Prostate gland (tissue), 2 donors: ENCODE measurements around the gene ADCYAP1R1. TPM values are rescaled to one million over a fixed set of nuclear protein-coding genes. Genes with fewer than 3 reads are reported as not detected.

Experiments used
- DNase-seq: peaks from one replicate; pipeline ENCODE4 v3.0.0-alpha.2; 2019; ENCODE audit warnings: low spot score
- H3K27ac ChIP-seq, 2 donors: fragments of 200-600 bp; sonication (generic); 2 replicates each; pipeline ENCODE4 v1.5.1; 2017 to 2019
- H3K27me3 ChIP-seq: fragments of 200-600 bp; sonication (generic); replicated peaks from 2 replicates; pipeline ENCODE4 v1.5.1; 2019; ENCODE audit not compliant: insufficient read depth
- H3K36me3 ChIP-seq, 2 donors: fragments of 200-600 bp; sonication (generic); 1 replicate in 1 of 2; 2 replicates in 1 of 2; pipeline versions ENCODE4 v1.5.1 to v1.8.1; 2017 to 2019
- H3K4me1 ChIP-seq: fragments of 200-600 bp; sonication (generic); replicated peaks from 2 replicates; pipeline ENCODE4 v1.5.1; 2019
- H3K4me3 ChIP-seq, 2 donors: fragments of 200-600 bp; sonication (generic); 2 replicates each; pipeline ENCODE4 v1.5.1; 2017 to 2019
- H3K9me3 ChIP-seq: fragments of 200-600 bp; sonication (generic); 2 replicates; pipeline ENCODE4 v1.5.1; 2017
- CTCF ChIP-seq, 4 experiments: fragments of 200-600 bp in 2 of 4; fragments of 450-650 bp in 2 of 4; sonication (generic) in 2 of 4; IDR thresholded peaks; 1 replicate in 3 of 4; 2 replicates in 1 of 4; pipeline ENCODE4 v1.5.1; 2016 to 2019; ENCODE audit warnings: antibody characterized with exemption in 4 of 4, mild to moderate bottlenecking in 2 of 4, moderate library complexity in 2 of 4
- POLR2A ChIP-seq: fragments of 450-650 bp; IDR thresholded peaks from one replicate; pipeline ENCODE4 v1.6.1; 2016; ENCODE audit warnings: antibody characterized with exemption, mild to moderate bottlenecking
- POLR2AphosphoS5 ChIP-seq: sonication (generic); formaldehyde crosslinking; IDR thresholded peaks from one replicate; pipeline ENCODE4 v1.6.1; 2017; ENCODE audit warnings: antibody characterized with exemption
- WGBS: methylation state at CpG from one replicate; pipeline ENCODE4 v1.1.5; 2018; 5-methylcytosine and 5-hydroxymethylcytosine counted together
- intact Hi-C: fragments of 100-400 bp; cut with DNase I; formaldehyde crosslinking; loops from one replicate; pipeline ENCODE4 v1.14.2; 2022
- total RNA-seq, 2 donors: library from RNA; depleted of rRNA; stranded (reverse); fragments of >200 nt; gene quantifications; one replicate each; pipeline ENCODE4 v1.1.0, GENCODE V29; 2016

The ADCYAP1R1 gene
- total RNA-seq, 2 donors from 2014 or later, result 0.14 to 6.0 TPM

GRCh38 chr7:31098642-31099360 lies 46.7 kb downstream of the ADCYAP1R1 start:
- intact Hi-C loops, result no loop called here
- Histone ChIP-seq H3K4me1 (no peaks in the 10 kb centered on the region), H3K9me3 (no peaks in the 10 kb centered on the region), H3K4me3 (no peak overlapping the region), H3K27ac (no peak overlapping the region), H3K36me3 (no peaks in the 10 kb centered on the region), H3K27me3 (no peaks in the 10 kb centered on the region)
- DNase-seq, result no peak
- WGBS, result 73% methylated on average over 5 of the region's 5 CpGs
- no peak for TF ChIP-seq CTCF (IDR thresholded peaks at IDR 0.05)
- TF ChIP-seq POLR2A, result no peak
- TF ChIP-seq POLR2AphosphoS5, result no peak

- Histone ChIP-seq H3K27me3 (no peaks in the 10 kb centered on the region), H3K9me3 (no peaks in the 10 kb centered on the region), H3K4me1 (no peaks in the 10 kb centered on the region), H3K36me3 (no peaks in the 10 kb centered on the region), H3K27ac (no peak overlapping the region), H3K4me3 (no peak overlapping the region)
- WGBS, result 80% methylated on average over 19 of the region's 20 CpGs
- TF ChIP-seq POLR2A (no peak), POLR2AphosphoS5 (no peak), CTCF (IDR thresholded peaks at IDR 0.05) (no peak)
- intact Hi-C loops, result no loop called here
- DNase-seq, result no peak
Measured at GRCh38 chr7:31099451-31100444, 47.6 kb downstream of the ADCYAP1R1 start.

GRCh38 chr7:31100445-31100844 lies 48.3 kb downstream of the ADCYAP1R1 start:
- 80% methylated on average over 2 of the region's 2 CpGs for WGBS
- H3K27me3 ChIP-seq, result no peaks in the 10 kb centered on the region
- no peak for TF ChIP-seq POLR2AphosphoS5
- no peak for TF ChIP-seq CTCF (IDR thresholded peaks at IDR 0.05)
- no peak for TF ChIP-seq POLR2A
- intact Hi-C loops, result no loop called here
- no peak overlapping the region for H3K27ac ChIP-seq
- no peak for DNase-seq
- no peaks in the 10 kb centered on the region for H3K9me3 ChIP-seq
- no peak overlapping the region for H3K4me3 ChIP-seq
- no peaks in the 10 kb centered on the region for H3K36me3 ChIP-seq
- H3K4me1 ChIP-seq, result no peaks in the 10 kb centered on the region

- Histone ChIP-seq H3K9me3 (no peaks in the 10 kb centered on the region), H3K4me3 (no peak overlapping the region), H3K4me1 (no peaks in the 10 kb centered on the region), H3K36me3 (no peaks in the 10 kb centered on the region), H3K27ac (no peak overlapping the region), H3K27me3 (no peaks in the 10 kb centered on the region)
- TF ChIP-seq POLR2AphosphoS5 (no peak), CTCF (IDR thresholded peaks at IDR 0.05) (no peak), POLR2A (no peak)
- 89% methylated on average over 3 of the region's 3 CpGs for WGBS
- intact Hi-C loops, result no loop called here
- DNase-seq, result no peak
Measured at GRCh38 chr7:31100871-31101270, 48.8 kb downstream of the ADCYAP1R1 start.
